A549 (cell line): ENCODE results near the gene ANAPC15.

Experiments
- PBX3 ChIP-seq: IDR thresholded peaks from 2 replicates; pipeline ENCODE4 v1.6.1; 2012
- POLR2A ChIP-seq: IDR thresholded peaks from 2 replicates; pipeline ENCODE4 v1.6.1; 2012; ENCODE audit warnings: mild to moderate bottlenecking, low read length

GRCh38 chr11:72100009-72100408 is 12.5 kb downstream of the ANAPC15 start:
- TF ChIP-seq PBX3 (no peak), POLR2A (no peak)
